ENCODE measurements around the gene PISD.

Gene PISD

DNA sequence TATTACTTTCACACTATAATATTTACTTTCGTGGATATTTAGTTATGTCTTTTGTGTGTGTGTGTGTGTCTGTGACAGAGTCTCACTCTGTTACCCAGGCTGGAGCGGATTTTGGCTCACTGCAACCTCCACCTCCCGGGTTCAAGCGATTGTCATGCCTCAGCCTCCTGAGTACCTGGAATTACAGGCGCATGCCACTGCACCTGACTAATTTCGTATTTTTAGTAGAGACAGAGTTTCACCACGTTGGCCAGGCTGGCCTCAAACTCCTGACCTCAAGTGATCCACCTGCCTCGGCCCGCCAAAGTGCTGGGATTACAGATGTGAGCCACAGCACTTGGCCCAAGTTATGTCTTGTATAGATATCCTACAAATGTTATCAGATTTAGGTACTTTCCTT is 9.9 kb downstream of the PISD start:
- DNase-seq = no peak

DNA sequence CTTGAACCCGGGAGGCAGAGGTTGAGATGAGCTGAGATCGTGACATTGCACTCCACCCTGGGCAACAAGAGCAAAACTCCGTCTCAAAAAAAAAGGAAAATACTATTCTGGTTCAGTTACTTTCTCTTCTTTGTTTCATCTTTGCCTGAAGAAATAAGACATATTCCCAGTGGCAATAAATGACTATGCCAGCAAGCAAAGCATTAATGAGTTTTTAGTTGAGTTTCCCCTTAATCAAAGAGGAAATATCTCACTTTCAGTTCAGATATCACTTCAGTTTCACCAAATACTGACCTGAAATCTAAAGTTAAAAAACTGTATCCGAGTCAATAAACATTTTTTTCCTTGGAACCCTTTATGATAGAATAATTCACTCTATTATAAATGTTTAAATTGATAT is 10.4 kb downstream of the PISD start:
- no peak for DNase-seq

DNA sequence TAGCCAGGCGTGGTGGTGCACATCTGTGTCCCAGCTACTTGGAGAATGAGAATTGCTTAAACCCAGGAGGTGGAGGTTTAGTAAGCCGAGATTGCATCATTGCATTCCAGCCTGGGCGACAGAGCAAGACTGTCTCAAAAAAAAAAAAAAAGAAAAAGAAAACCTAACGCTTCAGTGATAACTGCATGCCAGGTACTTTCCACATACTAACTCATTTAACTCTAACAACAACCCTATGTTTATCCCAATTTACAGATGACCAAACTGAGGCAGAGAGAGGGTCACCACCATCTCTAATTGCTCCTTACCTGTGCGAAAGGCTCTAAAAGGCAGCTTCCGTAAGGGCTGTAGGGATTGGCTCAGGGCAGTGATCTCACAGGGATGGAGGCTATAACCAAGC is 11.6 kb downstream of the PISD start:
- no peak for DNase-seq

DNA sequence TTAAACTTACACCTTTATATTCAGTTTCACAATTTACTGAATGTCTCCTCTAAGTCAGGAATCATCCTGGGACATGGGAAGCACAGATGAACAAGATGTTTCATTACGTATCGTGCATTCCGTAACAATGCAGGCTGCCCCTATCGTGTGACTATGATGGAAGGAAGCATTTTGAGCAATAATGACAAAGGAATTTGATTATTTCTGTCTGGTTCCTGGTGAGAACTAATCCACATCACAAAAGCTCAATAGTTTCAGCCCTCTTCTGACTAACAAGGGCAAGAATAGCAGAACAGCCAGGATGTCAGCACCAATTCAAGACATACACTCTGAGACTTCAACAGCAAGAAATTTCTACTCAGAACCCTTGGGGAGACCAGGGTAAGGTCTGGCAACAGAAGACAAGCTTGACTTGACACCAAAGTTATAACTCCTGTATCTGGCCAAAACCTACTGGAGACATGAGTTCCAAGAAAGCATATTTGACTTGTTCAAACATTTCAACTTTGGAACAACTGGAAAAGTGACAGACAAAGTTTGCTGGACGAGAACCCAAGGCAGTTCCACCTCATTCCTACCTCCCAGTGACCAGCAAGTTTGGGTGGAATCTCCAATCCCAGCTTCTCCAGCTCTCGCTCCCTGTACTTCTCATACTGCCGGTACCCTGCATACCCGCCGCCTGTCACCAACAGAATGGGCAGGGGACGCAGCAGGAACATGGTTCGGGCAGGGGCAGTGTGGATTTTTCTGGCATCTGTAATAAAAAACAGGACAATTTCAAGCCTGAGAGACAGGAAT is 14.3 kb downstream of the PISD start:
- no peak for DNase-seq

DNA sequence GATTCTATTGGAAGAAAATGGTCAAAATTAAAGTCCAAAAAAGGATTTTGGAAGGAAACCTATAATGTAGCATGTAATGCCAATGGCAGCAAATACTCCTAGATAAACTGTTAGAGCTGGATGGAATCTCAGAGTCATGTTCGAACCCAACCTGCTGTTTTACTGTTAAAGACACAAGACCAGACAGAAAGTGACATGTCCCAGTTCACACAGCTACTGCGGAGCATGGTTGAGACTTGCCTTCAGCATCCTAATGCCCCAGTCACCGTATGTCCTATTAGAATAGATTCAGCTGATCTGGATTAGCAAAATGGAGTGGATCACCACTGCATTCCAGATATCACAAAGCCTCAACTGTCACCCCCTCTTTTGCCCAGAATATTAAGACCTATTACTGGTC is 14.9 kb downstream of the PISD start:
- DNase-seq = no peak

DNA sequence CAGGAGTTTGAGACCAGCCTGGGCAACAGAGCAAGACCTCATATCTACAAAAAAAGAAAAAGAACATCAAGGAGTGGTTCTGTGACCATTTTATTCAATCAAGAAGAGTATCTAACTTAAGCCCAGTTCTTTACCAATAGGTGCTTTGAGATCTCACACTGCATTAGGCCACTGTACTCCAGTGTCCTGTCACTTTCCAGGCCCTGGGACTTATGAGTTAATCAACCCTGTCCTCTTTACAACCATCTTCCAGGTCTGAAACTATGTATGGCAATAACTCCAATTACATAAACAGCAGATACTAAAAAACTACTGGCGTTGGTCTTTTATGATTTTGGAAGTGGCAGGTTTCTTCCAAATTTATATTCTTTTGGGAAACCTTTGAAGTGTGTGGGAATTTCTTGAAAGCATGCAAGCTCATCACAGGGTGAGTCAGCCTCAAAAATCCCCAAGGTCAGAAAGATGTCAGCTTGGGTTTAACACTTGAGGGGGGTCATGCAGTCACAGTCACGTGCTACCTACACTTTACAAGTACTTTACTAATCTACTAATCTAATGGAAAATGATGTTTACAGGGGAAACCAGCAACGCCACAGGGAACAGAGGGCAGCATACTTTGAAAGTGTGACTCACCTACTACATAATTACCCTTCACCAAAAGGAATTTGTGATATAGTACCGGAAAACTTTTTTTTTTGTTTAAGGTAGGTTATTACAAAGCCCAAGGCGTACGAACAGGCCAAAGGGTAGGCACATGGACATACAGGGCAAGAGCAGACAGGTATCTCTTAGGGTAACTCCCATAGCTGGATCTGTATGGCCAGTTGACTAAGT is 15.6 kb downstream of the PISD start:
- DNase-seq = no peak

DNA sequence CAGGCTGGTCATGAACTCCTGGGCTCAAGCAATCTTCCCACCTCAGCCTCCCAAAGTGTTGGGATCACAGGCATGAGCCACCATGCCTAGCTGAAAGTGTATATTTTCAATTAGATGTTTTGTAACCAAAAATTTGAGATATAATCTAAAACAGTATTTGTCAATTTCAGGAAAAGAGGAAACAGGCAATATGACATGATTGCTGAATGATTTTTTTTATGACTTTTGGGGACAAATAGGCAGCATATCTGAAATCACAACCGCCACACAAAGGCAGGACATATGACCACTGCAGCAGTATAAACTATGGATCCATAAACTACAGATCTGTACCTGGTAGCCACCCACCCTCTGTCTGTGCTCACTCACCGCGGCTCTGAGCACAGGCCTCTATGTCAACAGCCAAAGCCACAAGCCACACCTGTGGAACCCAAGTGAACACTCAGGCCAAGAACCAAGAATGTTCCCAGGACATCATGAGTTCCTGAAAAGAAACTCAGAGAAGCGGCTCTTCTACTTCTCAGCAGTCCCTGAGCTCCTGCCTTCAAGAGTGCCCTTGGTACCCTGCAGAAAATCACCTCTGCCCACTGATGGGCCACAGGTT is 22.5 kb downstream of the PISD start:
- no peak for DNase-seq

DNA sequence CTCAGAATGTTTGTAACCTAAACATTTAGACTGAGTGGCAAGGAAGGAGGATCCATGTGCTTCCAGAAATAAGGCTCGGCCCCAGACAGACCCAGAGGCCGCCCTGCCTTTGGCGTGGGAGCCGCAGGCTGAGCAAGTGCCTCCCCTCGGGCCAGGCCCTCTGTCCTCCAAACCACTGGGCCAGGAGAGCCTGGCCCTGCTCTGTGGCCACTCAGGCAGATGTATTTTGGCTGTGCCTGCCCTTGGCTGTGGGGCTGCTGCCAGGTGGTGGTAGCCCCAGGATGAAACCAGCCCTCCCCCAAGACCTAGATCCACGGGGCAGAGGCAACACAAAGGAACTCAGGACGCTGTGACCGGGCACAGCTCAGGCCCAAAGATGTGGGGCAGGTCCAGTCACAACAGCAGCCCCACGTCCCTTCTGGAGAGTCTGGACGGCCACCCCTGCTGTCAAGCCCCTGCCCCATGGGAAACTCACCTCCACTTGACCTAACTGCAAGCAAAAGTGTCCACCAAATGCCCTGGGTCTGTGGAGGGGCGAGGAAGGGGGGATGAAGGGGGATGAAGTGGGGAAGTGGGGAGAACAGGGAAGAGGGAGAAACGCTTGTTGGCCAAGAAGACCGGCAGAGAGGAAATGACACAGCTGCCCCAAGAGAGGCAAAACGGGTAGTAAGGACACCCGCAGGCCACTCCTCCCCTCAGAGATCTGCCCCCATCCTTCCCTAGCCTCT is 24.0 kb downstream of the PISD start:
- no peak for DNase-seq

DNA sequence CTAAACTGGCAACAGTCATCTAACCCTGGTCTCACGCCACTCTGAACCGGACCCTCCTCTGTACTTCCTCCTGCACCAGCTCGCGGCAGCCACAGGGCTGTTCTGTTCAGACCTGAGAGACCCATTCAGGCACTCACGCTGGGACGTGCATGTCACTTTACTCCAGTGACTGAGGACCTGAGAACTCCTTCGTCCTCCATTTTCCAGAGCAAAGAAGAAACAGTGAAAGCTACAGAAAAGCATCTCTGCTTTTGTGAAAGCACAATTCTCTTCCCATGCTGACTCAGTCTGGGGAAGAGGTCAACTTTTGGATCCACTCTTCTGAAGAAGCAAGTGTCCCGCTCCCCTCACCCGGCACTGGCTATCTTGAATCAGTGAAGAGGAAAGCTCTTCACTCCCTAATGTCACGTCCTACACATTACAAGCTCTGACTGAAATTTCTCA is 24.5 kb downstream of the PISD start:
- DNase-seq = no peak

DNA sequence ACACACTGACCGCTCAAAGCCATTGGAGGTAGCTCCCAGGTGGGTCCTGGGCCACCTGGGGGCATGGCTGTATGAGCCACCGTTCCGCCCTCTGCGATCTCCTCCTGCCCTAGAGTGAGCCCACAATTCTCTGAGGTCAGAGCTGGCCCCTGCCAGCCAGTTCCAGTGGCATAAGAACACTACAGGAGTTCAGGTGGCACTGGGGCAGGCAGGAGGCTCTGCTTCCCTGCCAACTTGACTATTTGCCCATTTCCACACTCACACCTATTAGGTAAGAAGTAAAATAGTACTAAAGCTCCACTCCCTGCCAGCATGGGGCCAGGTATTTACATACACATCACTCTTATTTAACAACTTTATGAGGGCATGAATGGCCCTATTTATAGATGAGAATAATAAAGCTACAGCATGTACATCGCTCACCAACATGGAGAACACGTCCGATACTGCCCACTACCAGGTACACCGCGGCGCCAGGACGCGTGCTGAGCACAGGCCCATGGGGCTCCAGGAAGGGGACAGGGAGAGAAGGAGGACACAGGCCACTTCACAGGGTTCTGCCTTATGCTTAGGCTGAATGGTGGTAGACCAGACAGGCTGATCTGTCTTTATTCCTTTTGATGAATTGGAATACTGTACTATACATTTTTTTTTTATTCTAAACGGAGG is 26.2 kb downstream of the PISD start:
- DNase-seq = no peak

DNA sequence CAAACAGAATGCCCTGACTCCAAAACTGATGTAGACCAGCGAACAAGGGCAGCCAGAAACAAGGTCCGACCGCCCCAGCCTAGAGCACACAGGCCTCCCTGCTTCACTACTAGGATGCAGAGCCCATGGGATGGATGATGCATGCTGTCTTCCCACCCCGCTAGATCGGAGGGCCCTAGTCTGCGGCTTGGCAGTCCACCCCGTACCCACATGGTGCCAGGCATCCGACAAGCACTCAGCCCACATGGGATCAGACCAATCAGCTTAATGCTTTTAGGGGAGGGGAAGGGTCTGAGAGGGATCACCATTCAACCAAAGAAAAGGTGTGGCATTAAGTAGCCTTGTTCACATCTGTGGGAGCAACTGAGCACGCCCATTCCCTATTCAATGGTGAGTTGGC is 30.6 kb downstream of the PISD start:
- no peak for DNase-seq

DNA sequence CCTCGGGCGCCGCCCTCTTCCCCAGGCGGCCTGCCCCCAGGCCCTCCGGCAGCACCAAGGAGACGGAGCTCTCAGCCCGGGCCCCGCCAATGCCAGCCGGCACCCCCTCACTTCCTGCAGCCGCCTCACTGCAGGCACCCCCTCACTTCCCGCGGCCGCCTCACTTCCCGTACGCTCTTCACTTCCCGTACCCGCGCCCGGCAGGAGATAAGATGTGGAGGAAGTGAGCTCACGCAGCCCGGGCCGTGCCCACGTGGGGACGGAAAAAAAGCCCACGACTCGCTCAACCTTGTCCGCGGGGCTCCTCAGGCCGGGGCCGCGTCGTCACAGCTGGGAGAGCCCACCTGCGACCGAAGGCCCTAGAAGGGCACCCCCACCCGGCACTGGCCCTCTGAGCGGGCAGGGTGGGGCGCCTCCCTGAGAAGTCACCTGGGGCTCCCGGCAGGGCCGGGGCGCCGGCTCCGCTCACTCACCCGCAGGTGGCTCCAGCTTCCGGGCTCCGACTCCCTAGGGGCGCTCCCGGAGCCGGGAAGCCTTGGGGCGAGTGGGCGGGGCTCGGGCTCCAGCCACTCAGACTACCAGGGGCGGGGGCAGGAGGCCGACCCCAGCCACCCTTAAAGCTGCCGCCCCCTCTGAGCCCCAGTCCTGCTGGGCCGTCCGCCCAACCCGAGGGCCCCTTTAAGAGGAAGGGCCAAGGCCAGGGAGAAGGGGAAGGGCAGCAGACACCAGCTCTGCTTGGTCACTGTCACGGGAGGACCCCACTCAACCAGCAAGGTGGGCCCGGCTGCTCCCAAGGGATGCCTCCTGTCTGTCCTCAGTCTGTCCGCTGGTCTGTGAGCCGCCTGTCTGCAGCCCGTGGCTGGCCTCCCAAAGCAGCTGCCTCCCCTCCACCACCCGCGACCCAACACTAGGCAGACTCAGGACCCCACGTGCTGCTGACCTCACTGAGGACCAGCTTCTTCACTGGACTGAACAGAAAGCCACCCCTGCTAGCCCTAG is 31.4 kb downstream of the PISD start:
- DNase-seq = peak; percentile 41 to 77

DNA sequence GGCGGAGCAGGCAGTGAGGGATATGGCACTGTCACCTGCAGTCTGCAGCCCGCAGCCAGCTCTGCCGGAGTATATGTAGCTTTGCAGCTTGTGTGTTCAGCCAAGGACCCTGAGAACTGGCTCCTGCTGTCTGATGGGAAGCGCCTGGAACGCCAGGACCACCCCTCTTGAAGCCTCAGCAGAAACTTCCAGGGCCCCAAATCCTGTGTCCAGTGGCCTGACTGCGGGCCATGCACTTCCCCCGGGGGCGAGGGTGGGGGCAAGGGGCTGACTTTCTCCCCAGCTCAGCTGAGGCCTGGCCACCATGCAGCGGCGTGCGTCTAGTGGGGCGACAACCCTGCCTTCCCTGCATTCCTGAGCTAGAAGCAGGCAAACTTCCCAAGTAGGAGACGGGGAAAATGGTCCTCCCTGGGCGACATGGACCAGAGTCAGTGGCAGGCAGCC is 32.3 kb downstream of the PISD start:
- DNase-seq = no peak

DNA sequence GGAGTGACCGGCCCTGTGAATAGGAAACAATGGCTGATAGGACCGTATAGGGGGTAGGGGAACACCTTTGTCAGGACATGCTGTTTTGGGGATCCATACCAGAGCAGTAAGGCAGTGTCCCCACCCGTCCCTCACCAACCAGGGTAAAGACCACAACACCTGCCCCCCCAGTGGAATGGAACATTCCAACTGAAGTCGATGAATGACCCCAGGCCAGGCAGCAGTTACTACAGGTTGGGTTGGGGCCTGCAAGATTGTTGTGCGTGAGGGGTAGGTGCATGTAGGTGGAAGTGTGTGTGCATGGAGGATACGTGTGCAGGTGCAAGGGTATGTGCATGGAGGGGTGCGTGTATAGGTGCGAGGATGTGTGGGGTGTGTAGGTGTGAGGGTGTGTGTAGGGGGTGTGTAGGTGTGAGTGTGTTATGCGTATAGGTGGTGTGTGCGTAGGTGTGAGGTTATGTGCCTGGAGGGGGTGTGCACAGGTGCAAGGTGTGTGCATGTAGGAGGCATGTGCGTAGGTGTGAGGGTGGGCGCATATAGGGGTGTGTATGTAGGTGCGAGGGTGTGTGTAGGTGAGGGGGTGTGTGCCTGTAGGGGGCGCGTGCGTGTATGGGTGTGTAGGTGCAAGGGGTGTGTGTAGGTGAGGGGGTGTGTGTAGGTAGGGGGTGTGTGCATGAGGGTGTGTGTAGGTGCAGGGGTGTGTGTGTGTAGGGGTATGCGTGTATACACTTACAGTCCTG is 32.9 kb downstream of the PISD start:
- DNase-seq = no peak

DNA sequence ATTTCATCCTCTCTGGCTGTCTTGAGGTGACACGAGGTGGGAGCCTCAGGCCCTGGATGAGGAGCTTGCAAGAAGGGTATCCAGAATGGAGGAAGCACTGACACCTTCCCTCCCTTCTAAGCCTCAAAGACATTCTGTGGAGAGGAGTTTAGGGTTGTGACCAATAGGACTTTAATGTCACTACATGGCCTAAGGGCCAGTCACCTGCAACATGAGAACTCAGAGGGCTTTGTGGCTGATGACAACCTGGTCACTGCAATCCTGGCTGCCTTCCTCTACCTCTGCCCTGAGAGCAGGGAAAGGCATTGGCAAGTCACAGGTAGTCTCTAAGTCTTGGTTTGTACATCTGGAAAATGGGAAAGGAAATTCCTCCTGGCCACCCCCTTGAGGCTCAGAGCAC is 33.7 kb downstream of the PISD start:
- DNase-seq = no peak

DNA sequence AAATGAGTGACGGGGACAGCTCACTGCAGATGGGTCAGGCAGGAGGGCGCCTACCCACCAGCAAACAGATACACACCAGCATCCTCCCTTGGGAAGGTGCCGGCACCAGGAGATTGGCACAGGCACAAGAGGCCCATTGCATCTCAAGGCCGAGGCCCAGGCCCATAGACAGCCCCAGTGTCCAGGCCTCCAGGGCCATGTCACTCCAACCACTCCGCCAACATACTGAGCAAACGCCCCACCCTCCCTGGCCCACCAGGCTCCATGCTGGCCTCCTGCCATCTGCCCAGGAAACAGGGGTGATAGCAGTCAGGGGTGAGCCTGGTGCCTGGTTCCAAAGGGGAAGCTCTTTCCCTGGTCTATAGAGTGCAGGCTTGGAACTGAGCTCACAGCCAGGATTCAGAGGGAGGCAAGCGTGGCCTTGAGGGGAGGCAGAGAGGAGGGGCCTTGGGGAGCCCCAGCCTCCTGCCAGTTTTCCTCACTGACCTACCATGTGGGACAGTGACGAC is 34.7 kb downstream of the PISD start:
- DNase-seq = no peak

DNA sequence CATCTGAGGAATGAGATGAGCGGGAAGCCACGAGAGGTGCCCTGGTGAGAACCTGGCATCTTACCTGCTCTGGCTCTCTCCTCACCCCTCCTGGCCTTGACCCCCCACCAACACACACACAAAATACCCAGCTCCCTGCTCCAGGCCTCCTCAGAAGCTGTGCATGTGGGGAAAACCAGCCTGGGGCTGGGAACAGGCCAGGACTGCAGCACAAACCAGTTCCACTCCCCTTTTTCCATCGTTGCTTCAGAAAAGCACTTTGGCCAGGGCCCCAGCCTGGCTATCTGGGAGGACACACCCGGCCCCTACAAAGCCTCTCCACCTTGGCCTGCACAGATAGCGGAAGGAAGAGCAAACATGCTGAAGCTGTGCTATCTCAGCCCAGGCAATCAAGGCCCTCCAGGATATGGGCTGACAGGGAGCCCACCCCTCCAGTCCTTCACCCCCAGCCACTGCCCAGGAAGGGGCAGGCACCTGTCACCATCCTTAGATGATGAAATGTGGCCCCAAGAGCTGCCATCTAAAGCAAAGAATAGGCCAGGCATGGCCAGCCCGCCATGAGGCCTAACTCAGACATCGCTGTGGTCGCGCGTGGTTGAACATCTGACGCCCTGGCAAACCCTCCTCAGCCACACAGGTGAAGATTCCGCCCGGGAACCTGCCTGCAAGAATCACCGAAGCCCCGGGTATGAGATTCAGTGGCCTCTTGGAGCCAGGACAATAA is 35.4 kb downstream of the PISD start:
- DNase-seq = no peak

DNA sequence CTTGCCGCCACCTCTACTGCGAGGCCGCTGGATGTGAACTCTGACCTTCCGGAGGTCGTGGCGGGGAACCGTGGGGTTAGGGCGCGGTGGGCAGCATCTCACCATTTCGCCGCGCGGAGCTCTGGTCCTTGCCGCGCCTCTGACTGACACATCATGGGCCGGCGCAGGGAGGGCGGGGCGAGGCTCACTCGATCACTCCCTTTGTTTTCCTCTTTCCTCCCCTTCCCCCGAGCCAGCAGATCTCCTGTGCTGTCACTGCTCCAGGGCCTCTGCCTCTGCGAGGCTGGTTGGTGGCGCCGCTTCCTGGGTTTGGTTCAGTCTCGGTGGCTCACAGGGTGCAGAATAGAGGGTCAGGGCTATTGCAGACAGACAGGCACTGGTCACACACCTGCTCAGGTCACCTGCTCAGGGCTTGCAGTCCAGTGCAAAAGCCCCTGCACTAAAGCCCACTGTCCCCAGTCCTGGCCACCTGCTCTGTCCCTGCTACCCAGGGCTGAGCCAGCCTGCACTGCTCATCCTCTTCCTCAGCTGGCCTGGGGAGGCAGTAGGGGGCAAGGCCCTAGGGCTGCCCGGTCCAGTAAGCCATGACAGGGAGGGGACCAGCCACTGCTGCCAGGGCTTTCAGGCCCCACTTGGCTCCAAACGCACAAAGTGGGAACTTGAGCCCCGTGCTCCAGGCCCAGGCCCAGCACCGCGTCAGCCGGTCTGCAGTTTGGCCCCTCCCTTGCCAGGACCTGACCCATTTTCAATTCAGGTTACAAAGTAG is 36.2 kb downstream of the PISD start:
- DNase-seq = peak; percentile 52 to 53

DNA sequence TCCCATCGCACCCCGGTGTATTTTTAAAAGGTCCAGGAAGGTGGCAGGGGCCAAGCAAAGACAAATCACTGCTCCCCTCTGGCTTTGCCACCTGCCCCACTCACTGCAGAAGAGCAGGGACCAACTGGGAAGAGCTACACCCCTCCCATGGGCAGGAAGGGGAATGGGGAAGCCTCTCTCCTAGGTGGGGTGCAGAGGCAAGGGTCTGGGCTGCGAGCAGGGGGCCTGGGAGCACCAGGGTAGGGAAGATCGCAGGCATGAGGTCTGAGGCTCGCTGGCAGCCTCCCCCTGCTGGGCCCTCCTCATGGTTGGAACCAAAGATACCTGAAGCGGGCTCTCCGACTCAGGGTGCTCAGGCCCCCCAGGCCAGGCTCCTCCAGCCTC is 36.8 kb downstream of the PISD start:
- DNase-seq = no peak

Data from hippocampal formation (tissue), 2 donors.